ENCODE results near the gene VIPR2. TPM values are rescaled to one million over a fixed set of nuclear protein-coding genes. Genes with fewer than 3 reads are reported as not detected.

The VIPR2 gene
- total RNA-seq, 1 donor from 2014 or later = 0.92 TPM

GRCh38 chr7:159092701-159093121 is 52.0 kb downstream of the VIPR2 start:
- no peak overlapping the region for H3K4me3 ChIP-seq
- no peak for DNase-seq (ENCODE audit: low spot score)
- TF ChIP-seq EZH2phosphoT487 (IDR thresholded peaks at IDR 0.05) (no peak), CTCF (IDR thresholded peaks at IDR 0.05) (no peak), EZH2 (IDR thresholded peaks at IDR 0.05) (no peak)
- no peaks in the 10 kb centered on the region for H3K4me1 ChIP-seq
- no peaks in the 10 kb centered on the region for H3F3A ChIP-seq (ENCODE audit: low read depth)
- Mint-ChIP-seq H3K4me1 (peaks cover 31% of the 10 kb centered on the region), H3K27me3 (ENCODE audit: insufficient read depth, low read depth) (peaks cover 7% of the 10 kb centered on the region), H3K4me3 (no peak overlapping the region), H3K9me3 (no peaks in the 10 kb centered on the region), H3K36me3 (no peaks in the 10 kb centered on the region), H3K27ac (no peak overlapping the region)
- H3K9ac ChIP-seq = no peak overlapping the region
- H3K27me3 ChIP-seq = no peaks in the 10 kb centered on the region
- H2AFZ ChIP-seq (replicated peaks) = no peak overlapping the region
- no peaks in the 10 kb centered on the region for H4K20me1 ChIP-seq (ENCODE audit: low read depth)
- no peak overlapping the region for H3K27ac ChIP-seq
- H3K4me2 ChIP-seq = no peak overlapping the region
- H3K79me2 ChIP-seq (ENCODE audit: low read depth) = no peaks in the 10 kb centered on the region
- H3K9me3 ChIP-seq (ENCODE audit: low read depth) = no peaks in the 10 kb centered on the region
- no peaks in the 10 kb centered on the region for H3K36me3 ChIP-seq

GRCh38 chr7:159091480-159092475 is 52.9 kb downstream of the VIPR2 start:
- Histone ChIP-seq H3K27me3 (no peaks in the 10 kb centered on the region), H3K9me3 (ENCODE audit: low read depth) (no peaks in the 10 kb centered on the region), H3K4me3 (no peak overlapping the region), H3K79me2 (ENCODE audit: low read depth) (no peaks in the 10 kb centered on the region), H3K4me1 (no peaks in the 10 kb centered on the region), H3K4me2 (no peak overlapping the region), H3K9ac (no peak overlapping the region), H4K20me1 (ENCODE audit: low read depth) (no peaks in the 10 kb centered on the region), H3F3A (ENCODE audit: low read depth) (no peaks in the 10 kb centered on the region), H3K27ac (no peak overlapping the region), H3K36me3 (no peaks in the 10 kb centered on the region), H2AFZ (replicated peaks) (no peak overlapping the region)
- Mint-ChIP-seq H3K36me3 (no peaks in the 10 kb centered on the region), H3K27me3 (ENCODE audit: insufficient read depth, low read depth) (peaks cover 7% of the 10 kb centered on the region), H3K4me3 (no peak overlapping the region), H3K9me3 (no peaks in the 10 kb centered on the region), H3K27ac (peak overlapping the region; percentile 87), H3K4me1 (peaks cover 23% of the 10 kb centered on the region)
- no peak for DNase-seq (ENCODE audit: low spot score)
- TF ChIP-seq EZH2phosphoT487 (IDR thresholded peaks at IDR 0.05) (no peak), CTCF (IDR thresholded peaks at IDR 0.05) (no peak)

GRCh38 chr7:159091041-159091440 is 53.6 kb downstream of the VIPR2 start:
- Histone ChIP-seq H3K27me3 (no peaks in the 10 kb centered on the region), H3K27ac (no peak overlapping the region), H3K9ac (no peak overlapping the region), H3K4me2 (no peak overlapping the region), H3F3A (ENCODE audit: low read depth) (no peaks in the 10 kb centered on the region), H3K4me3 (no peak overlapping the region), H2AFZ (replicated peaks) (no peak overlapping the region), H4K20me1 (ENCODE audit: low read depth) (no peaks in the 10 kb centered on the region), H3K36me3 (no peaks in the 10 kb centered on the region), H3K79me2 (ENCODE audit: low read depth) (no peaks in the 10 kb centered on the region), H3K9me3 (ENCODE audit: low read depth) (no peaks in the 10 kb centered on the region), H3K4me1 (no peaks in the 10 kb centered on the region)
- H3K4me3 Mint-ChIP-seq = no peak overlapping the region
- H3K4me1 Mint-ChIP-seq = peaks cover 23% of the 10 kb centered on the region
- peak overlapping the region; percentile 87 for H3K27ac Mint-ChIP-seq
- H3K27me3 Mint-ChIP-seq (ENCODE audit: insufficient read depth, low read depth) = peaks cover 5% of the 10 kb centered on the region
- no peak for TF ChIP-seq EZH2 (IDR thresholded peaks at IDR 0.05)
- no peak for TF ChIP-seq CTCF (IDR thresholded peaks at IDR 0.05)
- TF ChIP-seq EZH2phosphoT487 (IDR thresholded peaks at IDR 0.05) = no peak
- no peak for DNase-seq (ENCODE audit: low spot score)
- H3K9me3 Mint-ChIP-seq = no peaks in the 10 kb centered on the region
- H3K36me3 Mint-ChIP-seq = no peaks in the 10 kb centered on the region
